Measurements from ENCODE around the gene RHOBTB3.

- TF ChIP-seq CTCF (IDR thresholded peaks at IDR 0.05; ENCODE audit: insufficient read depth, low read length) (no peak), POLR2AphosphoS5 (IDR thresholded peaks at IDR 0.05; ENCODE audit: low read depth) (no peak), GABPA (IDR thresholded peaks at IDR 0.05; ENCODE audit: low read depth) (no peak), SPI1 (IDR thresholded peaks at IDR 0.05; ENCODE audit: borderline replicate concordance, low read depth) (no peak)
- TF ChIP-seq, protein P1, sequence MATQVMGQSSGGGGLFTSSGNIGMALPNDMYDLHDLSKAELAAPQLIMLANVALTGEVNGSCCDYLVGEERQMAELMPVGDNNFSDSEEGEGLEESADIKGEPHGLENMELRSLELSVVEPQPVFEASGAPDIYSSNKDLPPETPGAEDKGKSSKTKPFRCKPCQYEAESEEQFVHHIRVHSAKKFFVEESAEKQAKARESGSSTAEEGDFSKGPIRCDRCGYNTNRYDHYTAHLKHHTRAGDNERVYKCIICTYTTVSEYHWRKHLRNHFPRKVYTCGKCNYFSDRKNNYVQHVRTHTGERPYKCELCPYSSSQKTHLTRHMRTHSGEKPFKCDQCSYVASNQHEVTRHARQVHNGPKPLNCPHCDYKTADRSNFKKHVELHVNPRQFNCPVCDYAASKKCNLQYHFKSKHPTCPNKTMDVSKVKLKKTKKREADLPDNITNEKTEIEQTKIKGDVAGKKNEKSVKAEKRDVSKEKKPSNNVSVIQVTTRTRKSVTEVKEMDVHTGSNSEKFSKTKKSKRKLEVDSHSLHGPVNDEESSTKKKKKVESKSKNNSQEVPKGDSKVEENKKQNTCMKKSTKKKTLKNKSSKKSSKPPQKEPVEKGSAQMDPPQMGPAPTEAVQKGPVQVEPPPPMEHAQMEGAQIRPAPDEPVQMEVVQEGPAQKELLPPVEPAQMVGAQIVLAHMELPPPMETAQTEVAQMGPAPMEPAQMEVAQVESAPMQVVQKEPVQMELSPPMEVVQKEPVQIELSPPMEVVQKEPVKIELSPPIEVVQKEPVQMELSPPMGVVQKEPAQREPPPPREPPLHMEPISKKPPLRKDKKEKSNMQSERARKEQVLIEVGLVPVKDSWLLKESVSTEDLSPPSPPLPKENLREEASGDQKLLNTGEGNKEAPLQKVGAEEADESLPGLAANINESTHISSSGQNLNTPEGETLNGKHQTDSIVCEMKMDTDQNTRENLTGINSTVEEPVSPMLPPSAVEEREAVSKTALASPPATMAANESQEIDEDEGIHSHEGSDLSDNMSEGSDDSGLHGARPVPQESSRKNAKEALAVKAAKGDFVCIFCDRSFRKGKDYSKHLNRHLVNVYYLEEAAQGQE (IDR thresholded peaks at IDR 0.05; ENCODE audit: insufficient replicate concordance, low read depth): no peak
These were observed 39.9 kb downstream of the RHOBTB3 start for GRCh38 chr5:95770830-95771708.
